Prostate gland (tissue), 2 donors: ENCODE measurements around the gene C3orf20.

Experiments
- POLR2AphosphoS5 ChIP-seq: sonication (generic); formaldehyde crosslinking; IDR thresholded peaks from one replicate; pipeline ENCODE4 v1.6.1; 2017; ENCODE audit warnings: antibody characterized with exemption
- TF ChIP-seq, protein P1 (sequence below), 4 experiments: fragments of 200-600 bp in 2 of 4; fragments of 450-650 bp in 2 of 4; sonication (generic) in 2 of 4; IDR thresholded peaks; 1 replicate in 3 of 4; 2 replicates in 1 of 4; pipeline ENCODE4 v1.5.1; 2016 to 2019; ENCODE audit warnings: antibody characterized with exemption in 4 of 4, mild to moderate bottlenecking in 2 of 4, moderate library complexity in 2 of 4

DNA sequence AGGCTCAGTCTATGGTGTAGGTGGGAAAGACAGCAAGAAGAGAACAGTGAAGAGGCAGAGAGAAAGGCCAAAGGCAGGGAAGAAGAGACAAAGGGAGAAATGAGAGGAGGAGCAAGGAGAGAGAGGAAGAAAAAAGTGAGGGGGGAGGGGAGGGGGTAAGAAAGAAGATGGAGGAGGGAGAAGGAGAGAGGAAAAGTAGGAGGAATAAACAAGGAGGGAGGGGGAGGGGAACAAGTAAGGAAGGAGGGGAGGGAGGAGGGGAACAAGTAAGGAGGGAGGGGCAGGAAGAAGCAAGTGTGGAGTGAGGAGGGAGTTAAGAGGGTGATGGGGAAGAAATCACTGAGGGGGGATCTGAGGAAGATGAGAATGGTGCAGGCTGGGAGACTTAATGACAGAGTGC, 98.3 kb downstream of the C3orf20 start:
- TF ChIP-seq, protein P1, sequence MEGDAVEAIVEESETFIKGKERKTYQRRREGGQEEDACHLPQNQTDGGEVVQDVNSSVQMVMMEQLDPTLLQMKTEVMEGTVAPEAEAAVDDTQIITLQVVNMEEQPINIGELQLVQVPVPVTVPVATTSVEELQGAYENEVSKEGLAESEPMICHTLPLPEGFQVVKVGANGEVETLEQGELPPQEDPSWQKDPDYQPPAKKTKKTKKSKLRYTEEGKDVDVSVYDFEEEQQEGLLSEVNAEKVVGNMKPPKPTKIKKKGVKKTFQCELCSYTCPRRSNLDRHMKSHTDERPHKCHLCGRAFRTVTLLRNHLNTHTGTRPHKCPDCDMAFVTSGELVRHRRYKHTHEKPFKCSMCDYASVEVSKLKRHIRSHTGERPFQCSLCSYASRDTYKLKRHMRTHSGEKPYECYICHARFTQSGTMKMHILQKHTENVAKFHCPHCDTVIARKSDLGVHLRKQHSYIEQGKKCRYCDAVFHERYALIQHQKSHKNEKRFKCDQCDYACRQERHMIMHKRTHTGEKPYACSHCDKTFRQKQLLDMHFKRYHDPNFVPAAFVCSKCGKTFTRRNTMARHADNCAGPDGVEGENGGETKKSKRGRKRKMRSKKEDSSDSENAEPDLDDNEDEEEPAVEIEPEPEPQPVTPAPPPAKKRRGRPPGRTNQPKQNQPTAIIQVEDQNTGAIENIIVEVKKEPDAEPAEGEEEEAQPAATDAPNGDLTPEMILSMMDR (IDR thresholded peaks at IDR 0.05): no peak
- no peak for TF ChIP-seq POLR2AphosphoS5
